Middle frontal gyrus (tissue), 1 donor: ENCODE measurements around the gene ATXN1.

Source experiments
- DNase-seq: peaks from one replicate; pipeline ENCODE4 v3.0.0-alpha.2; 2015; ENCODE audit warnings: low spot score; ENCODE audit errors: extremely low spot score

The ATXN1 gene

DNA sequence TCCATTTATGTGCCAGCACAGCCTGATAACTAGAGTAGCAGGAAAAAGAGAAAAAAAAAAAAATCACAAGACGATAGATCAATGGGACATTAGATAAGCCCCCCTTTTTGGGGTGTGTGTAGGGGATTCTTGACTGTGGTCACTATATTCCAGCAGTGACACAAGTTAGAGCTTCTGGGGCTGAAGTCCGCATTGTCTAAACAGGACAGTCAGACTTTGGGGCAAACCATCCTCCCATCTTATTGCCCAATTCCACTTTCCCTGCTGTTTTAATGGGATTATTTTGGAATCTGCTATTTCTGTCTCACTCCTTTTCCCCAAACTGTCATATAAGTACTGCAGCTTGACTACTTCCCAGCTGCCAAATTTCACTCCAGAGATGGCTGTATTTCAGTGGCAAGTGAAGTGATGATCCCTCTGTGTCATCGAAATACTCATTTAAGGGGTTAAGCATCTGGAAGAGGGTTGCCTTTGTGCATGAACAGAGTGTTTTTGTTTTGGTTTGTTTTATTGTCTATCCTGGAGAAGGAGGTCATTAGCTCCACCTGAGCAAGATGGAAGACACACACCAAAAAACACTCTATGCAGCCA is 182.5 kb downstream of the ATXN1 start:
- DNase-seq = no peak

DNA sequence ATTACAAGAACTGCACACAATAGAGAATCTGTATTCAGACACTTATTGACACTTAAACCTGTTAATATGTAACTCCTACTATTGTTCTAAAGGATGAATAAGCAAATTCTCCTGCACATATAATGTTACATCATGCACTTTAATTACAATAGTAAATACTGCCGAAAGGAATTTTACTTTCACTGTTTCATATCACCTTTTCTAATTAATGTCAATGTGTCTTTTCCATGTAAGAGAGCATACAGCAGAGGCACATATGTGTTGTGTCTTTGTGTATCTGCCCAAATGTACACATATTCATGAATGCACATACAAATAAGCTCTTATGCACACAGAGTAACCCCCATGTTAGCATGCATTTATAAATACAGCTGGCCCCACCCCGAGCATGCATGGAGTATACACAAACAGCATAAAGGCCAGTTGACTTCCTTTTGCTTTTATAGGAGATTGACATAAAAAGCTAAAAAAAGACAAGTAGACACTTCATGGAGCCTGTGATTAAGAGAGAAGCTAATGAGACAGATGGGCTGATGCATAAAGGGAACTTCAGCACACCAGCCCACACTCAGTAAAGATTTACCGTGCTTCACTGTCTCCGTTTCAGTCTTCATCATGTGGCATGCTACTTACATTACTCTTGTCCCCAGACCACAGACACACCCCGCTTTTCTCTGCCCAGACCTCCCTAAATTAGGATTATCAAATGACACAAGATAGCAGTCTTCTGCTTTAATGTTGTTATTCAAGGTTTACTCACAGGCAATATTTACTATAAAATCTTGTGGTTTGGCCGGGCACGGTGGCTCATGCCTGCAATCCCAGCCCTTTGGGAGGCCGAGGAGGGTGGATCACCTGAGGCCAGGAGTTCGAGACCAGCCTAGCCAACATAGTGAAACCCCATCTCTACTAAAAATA is 184.6 kb downstream of the ATXN1 start:
- DNase-seq = no peak

DNA sequence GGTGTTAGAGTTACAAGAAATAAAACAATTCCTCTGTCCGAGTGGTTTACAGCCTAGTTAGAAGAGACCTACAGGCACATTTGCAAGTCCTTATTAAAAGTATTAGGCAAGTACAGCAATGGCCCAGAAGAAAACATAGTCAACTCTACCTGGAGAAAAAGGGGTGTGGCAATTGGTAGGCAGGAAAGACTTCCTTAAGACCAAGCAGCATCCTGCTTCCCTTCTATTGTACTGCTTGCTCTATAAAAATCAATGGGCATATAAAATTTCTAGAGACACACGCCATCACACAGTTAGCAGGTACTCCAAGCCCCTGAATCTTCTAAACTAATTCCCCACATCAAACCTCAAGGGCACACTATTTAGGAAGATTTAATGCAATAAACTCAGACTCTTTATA is 185.6 kb downstream of the ATXN1 start:
- no peak for DNase-seq

DNA sequence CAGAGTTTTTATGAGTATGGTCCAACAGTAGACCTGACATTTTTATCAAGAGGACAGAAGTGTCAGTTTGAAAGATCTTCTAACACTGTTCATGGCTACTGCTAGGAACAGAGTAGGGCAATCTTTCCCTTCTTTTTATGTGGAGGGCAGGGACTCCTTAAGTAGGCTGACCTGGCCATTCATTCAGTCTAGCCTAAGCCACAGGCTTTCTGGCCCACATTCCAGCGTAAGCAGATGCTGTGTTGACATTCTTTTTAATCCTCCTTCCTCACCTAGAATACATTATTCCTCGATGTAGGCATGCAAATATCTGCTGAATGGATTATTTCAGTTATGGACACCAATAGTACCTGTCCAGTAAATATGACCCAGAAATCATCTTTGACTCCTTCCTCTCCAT is 188.3 kb downstream of the ATXN1 start:
- no peak for DNase-seq

DNA sequence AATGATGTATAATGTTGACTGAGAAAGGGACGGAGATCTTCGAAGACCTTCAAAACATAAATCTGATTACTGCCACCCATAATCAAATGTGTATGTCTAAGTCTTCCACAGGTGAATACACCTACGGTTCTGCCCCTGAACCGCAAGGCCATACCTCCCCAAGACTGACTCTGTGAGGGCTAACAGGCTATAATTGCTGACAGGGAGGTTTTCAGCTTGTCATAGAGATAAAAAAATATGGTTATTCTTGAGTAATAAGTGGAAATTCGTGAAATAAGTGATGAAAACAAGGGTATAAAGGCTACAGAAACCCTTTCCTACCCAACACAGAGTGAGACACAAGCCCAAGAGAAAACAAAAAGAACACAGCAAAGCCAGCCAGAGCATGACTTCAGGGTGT is 188.9 kb downstream of the ATXN1 start:
- DNase-seq = no peak

DNA sequence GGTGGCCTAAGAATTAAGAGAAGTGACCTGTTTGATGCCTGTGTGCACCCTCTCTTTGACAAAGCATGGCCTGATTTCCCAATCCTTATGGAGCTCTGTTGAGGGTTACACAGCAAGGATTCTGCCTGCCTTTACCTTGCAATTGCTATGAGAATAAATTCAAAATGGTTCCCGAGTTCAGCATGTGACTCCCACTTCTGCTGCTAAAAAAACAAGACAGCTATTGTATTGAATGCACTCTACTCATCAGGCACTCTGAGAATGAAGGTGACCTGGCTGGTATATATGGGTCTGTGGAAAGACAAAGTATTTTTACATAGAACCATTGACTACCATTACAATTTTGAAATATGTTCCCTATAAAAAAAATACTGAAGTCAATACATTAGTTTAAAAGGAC is 190.3 kb downstream of the ATXN1 start:
- no peak for DNase-seq

DNA sequence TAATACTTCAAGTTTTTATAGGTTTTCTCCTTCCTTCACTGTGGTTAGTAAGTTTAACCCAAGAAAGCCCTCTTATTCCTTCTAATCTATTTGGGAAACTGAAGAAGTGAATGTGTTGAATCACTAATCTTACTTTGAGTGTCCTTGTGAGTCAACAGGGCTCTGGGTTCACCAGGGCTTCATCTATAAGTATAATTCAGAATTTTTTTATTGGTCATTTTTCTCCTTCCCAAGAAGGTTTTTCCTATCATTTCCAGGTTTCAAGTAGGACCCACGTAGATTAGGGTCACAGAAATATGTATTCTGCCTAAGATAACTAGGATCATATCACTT is 191.1 kb downstream of the ATXN1 start:
- no peak for DNase-seq

DNA sequence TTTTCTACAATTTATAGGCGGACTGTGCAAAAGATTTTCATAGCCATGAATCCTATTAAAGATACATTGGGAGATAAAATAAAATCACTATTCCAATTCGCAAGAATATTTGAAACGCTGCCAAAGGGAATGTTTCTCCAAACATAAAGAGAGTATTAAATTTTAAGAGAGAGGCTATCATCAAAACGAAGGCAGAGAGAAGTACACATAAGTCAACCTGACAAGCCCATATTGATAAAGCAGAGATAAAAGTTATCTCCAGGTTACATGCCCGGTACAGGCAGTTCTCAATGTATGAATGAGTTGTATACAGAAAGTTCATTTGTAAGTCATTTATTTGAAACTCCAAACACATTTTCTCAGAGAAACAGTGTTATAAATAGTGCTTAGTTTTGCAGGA is 193.1 kb downstream of the ATXN1 start:
- no peak for DNase-seq

DNA sequence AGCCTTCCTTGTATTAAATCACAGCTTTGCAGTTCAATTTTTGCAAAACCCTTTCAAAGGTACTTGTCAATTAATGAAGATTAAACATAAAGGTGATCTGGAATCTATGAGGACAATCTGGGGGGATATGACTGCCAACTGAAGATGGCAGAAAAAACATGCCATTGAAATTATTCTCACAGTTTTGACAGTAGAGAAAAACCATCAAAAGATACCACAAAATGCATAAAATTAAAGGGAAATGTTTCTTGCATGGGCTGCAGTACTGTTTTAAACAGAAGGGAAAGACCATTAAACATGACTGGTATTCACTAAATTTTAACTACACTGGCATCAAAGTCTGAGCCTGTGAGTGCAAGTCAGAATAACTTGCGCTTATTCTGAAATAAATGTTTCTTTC is 194.2 kb downstream of the ATXN1 start:
- DNase-seq = no peak

DNA sequence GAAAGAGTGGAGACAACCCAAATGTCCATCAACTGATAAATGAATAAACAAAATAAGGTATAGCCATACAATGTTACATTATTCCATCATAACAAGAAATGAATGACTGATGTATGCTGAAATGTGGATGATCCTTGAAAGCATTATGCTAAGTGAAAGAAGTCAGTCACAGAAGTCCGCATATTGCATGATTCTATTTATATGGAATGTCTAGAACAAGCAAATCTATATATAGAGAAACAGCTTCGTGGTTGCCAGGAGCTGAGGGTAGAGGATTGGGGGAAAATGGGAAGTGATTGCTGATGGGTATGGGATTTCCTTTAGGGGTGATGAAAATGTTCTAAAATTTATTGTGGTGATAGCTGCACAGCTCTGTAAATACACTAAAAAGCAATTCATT is 196.8 kb downstream of the ATXN1 start:
- DNase-seq = no peak

DNA sequence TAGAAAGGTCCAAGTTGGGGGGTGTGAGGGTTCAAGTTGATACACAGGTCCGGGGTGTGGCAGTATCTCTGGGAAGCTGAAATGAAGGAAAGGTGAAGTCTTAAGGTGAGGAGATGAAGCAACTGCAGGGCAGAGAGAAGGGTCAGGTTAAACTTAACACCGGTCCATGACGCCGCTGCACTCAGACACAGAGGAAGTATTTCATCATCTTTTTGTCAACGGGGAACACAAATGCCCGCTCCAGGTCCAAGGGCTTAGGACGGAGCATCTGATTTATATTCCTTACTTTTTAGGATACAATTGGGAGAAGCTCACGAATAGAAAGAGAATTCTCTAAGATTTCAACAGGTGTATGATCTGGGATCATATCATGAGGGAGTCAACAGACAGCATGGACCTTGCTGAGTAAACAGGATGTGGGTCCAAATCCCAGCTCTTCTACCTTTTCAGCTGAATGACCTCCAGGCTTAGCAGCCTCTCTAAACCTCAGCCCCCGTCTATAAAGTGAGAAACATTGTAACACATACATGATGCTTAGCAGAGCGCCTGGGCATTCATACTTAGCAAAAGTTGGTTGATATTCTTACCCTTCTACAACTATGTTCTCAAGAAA is 197.5 kb downstream of the ATXN1 start:
- no peak for DNase-seq

DNA sequence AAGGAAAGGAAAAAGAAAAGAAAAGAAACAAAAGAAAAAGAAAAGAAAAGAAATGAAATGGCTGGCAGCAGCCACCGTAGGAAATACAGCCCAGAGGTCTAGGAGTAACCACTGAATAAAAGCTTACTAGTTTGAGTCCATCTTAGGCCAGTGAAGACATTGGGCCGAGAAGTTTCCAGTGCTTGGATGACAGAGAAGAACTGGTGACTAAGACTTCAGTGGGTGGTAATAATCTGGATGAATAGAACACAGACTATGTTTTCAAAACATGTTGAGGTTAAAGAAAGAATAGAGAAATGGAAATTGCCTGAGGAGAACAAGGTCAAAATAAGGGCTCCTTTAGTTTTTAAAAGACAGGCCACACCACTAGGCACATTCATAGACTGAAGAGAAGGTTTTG is 198.8 kb downstream of the ATXN1 start:
- DNase-seq = no peak

DNA sequence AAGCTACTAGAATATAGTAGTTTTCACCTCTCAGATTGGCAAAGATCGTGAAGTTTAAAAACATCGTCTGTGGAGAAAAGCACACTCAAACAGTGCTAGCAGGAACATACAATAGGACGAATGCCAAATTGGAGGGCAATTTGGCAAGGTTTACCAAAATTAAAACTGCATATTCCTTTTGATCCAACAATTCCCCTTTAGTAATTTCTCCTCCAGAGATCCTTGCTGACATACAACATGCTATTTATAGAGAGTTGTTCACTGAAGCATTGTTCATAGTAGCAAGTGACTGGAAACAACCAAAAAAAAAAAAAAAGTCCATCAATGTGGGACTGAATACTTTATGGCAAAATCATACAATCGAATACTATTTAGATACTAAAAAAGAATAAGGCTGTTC is 202.2 kb downstream of the ATXN1 start:
- no peak for DNase-seq

DNA sequence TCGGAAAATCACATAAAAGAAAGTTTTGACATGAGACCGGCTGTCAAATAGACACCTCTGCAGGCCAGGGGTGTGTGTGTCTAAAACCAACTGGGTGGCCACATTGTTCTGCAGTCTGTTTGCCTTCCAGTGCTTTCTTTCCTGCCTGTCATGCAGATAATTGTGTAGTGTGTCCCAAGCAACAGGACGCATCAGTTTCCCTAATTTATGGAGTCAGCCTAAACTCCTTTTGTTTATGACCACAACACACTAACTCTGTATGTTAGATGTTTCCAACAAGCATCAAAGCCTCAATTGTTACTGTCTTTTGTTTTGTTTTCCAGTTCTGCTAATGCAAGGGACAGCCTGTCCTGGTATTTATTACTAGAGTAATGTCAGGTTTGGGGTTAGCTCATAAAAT is 205.7 kb downstream of the ATXN1 start:
- DNase-seq = no peak

DNA sequence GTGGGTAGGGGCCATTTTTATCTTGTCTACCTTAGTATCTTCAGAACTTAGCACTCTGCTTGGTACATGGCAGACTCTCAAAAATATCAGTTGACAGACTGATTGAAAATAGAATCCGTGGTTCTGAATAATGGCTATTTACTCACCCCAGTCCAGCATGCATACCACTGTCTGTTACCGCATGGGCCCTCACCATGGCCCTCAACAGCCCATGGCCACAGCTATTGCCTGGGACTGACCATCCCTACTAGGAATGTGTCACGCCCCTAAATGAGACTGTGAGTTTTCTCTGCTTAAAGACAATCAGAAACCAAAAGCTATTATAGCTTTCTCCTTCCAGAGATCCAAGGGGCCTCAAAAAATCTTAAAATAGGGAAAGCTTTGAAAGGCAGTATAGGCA is 207.7 kb downstream of the ATXN1 start:
- DNase-seq = no peak

DNA sequence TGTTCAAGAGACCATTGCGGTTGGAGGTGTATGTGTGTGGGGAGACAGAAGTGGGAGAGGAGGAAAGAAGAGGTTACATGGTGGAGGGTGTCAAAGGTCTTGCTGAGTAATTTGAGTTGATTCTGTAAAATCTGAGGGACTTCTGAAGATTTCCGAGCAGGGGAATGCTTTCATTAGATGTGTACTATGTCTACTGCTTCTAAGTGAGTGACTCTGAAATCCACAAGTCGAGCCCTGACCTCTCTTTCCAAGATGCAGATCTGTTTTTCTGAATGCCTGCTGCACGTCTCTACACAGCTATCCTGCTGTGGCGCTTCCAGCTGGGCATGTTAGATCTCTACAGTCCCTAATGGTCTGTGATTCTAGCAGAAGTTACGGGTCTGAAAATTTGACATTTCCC is 209.8 kb downstream of the ATXN1 start:
- DNase-seq = no peak

DNA sequence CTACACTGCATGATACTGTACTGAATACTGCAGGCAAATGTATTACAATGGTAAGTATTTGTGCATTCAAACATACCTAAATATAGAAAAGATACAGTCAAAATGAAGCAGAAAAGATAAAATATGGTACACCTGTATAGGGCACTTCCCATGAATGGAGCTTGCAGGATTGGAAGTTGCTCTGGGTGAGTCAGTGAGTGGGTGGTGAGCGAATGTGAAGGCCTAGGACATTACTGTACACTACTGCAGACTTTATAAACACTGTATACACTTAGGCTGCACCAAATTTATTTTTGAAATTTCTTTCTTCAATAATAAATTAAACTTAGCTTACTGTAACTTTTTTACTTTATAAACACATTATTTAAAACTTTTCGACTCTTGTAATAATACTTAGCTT is 213.1 kb downstream of the ATXN1 start:
- DNase-seq = no peak

DNA sequence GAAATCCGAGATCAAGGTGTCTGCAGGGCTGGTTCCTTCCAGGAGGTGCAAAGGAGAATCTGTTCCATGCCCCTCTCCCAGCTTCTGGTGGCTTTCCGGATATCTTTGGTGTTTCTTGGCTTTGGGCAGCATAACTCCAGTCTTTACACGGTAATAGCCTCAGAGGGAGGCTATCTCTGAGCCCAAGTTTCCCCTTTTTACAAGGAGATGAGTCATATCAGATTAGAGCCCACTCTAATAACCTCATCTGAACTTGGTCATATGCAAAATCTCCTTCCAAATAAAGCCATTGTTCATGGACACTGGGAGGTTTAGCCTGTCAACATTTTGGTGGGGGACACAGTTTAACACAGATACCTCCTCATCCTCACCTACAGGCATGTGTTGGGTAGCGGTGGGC is 213.7 kb downstream of the ATXN1 start:
- DNase-seq = no peak

DNA sequence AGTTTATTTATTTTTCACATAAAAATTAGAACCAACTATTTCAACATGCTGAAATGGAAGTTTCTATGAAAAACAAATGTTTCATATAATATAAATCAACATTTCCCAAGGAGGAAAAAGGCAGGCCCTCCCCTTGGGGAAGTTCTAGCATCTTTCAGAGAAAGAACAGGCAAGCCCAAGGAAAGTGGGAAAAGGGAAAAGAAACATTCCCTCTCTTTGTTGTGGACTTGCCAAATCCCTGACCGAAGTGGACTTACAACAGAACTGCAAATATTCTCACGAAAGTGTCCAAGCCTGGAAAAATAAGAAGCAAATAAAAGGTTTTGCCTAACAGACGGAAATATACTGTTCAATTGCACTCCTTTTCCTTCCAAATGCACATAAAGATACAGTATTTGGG is 214.4 kb downstream of the ATXN1 start:
- no peak for DNase-seq

DNA sequence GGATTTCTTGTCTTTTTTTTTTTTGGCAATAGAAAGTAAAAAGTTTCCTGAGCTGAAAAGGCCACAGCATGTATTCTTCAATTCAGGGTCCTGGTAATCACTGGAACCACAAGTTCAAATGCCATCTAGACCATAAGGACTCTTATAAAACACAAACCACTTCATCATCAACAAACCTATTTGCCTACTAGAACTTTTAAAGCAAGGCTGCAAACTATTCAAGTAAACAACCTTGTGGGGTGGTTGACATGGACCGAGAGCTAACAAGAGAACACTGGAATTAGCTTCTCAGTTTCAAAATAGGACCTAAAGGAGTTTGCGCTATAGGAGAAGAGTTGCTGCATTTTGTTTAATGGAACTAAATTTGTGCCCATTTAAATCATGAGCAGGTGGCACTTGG is 215.9 kb downstream of the ATXN1 start:
- DNase-seq = no peak

DNA sequence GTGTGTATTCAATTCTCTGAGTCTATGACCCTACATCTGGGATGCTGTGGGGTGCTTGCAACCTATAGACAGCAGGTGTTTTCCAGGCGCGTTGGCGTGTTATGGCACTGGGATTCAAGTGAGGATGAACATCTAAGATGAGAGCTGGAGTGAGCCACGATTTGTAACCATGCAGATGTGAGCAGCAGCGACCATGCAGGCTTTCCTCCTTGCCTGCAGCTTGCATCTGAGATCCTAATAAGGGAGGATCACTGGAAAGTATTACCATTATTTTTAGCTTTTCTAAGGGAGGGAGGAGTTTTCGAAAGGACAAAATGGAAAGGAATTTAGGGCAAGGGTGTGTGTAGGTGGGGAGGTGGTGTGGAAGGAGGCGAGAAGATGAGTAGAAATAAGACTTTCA is 216.7 kb downstream of the ATXN1 start:
- DNase-seq = no peak

DNA sequence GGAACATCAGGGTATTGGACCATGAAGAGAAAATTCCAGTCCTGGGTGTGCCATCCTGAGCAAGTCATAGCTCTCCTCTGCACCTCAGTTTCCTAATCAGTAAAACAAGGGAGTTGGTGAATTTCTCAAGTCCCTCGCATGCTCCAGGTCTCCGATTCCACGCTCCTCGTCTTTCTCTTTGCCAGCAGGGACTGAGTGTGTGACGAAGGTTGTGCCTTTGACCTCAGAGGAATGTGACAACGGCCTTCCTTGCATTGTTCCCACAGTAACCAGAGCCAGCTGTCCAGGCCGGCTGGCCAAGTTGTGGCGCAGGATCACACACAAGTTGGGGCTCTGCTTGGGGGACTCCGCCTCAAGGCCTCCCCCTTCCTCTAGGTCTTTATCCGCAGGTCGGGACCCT is 217.3 kb downstream of the ATXN1 start:
- no peak for DNase-seq

DNA sequence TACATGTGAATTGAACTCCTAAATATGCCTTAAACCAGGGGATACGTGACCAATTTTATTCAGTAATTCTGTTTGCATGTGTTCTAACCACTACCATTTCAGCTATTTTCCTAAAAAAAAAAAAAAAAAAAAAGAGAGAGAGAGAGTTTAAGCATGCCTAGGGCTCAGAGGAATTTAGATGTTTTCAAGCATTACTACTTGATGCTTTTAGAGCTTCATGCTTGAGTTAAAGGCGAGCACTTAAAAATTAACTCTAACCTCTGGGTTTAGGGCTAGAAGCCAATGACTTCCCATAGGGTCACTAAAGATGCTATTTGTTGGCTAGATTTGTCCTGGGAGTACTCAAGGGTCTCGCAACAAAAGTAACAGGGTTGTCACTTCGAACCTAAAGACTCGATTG is 217.7 kb downstream of the ATXN1 start:
- no peak for DNase-seq
